ENCODE results near the gene TMEM51. TPM values are rescaled to one million over a fixed set of nuclear protein-coding genes. Genes with fewer than 3 reads are reported as not detected.

The TMEM51 gene
- total RNA-seq, 2 donors from 2014 or later = 26.5 to 36.9 TPM

DNA sequence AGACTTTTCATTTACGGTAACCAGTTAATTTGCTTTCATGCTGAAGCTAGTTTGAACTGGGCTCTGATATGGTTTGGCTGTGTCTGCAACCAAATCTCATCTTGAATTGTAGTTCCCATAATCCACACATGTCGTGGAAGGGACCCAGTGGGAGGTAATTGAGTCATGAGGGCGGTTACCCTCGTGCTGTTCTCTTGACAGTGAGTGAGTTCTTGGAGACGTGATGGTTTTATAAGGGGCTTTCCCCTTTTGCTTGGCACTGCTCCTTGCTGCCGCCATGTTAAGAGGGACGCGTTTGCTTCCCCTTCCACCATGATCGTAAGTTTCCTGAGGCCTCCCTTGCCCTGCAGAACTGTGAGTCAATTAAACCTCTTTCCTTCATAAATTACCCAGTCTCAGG is 83.2 kb downstream of the TMEM51 start:
- intact Hi-C loops (cut with DNase I) = no loop called here
- DNase-seq (no peak), ATAC-seq (no peak)
- WGBS, 2 donors = 88 to 92% methylated on average over 9 of the region's 9 CpGs
- no peak for TF ChIP-seq POLR2A (IDR thresholded peaks at IDR 0.05)
- TF ChIP-seq, protein P1, sequence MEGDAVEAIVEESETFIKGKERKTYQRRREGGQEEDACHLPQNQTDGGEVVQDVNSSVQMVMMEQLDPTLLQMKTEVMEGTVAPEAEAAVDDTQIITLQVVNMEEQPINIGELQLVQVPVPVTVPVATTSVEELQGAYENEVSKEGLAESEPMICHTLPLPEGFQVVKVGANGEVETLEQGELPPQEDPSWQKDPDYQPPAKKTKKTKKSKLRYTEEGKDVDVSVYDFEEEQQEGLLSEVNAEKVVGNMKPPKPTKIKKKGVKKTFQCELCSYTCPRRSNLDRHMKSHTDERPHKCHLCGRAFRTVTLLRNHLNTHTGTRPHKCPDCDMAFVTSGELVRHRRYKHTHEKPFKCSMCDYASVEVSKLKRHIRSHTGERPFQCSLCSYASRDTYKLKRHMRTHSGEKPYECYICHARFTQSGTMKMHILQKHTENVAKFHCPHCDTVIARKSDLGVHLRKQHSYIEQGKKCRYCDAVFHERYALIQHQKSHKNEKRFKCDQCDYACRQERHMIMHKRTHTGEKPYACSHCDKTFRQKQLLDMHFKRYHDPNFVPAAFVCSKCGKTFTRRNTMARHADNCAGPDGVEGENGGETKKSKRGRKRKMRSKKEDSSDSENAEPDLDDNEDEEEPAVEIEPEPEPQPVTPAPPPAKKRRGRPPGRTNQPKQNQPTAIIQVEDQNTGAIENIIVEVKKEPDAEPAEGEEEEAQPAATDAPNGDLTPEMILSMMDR (IDR thresholded peaks at IDR 0.05) = no peak
- no peak overlapping the region for H3K27ac ChIP-seq
- no peaks in the 10 kb centered on the region for H3K27me3 ChIP-seq
- no peaks in the 10 kb centered on the region for H3K9me3 ChIP-seq
- no peaks in the 10 kb centered on the region for H3K36me3 ChIP-seq (replicated peaks in 1 of 2; ENCODE audit: insufficient read depth in 1 of 2, low read depth in 2 of 2)
- peaks cover 12% of the 10 kb centered on the region for H3K4me1 ChIP-seq
- no peak overlapping the region for H3K4me3 ChIP-seq

DNA sequence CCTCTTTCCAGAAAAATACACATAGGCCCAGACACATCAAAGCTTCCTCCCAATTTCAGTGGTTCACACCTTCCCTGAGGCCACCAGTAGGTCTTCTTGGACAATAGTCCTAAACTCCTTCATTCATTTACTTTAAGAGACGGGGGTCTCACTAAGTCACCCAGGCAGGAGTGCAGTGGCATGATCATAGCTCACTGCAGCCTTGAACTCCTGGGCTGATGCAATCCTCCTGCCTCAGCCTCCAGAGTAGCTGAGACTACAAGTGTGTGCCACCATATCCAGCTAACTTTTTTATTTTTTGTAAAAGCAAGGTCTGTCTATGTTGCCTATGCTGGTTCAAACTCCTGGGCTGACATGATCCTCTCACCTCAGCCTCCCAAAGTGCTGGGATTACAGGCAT is 85.2 kb downstream of the TMEM51 start:
- H3K36me3 ChIP-seq (replicated peaks in 1 of 2; ENCODE audit: insufficient read depth in 1 of 2, low read depth in 2 of 2) = no peaks in the 10 kb centered on the region
- no peaks in the 10 kb centered on the region for H3K9me3 ChIP-seq
- intact Hi-C loops (cut with DNase I) = no loop called here

DNA sequence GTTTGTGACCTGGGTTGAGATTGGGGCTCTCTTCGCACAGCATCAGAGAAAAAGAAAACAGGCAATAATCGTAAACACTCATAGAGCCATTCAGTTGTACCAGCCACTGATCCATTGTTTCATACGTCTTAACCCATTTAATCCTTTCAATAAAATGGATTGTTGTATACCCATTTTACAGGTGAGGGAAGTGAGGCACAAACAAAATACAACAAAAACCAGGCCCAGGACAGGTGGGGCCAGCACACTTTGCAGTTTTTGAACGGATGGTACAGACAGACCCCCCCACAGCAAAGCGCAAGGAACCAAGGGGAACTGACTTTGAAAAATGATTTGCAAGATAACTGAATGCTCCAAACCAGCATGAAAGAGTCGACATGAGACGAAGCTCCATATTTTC is 89.2 kb downstream of the TMEM51 start:
- Histone ChIP-seq H3K27me3 (no peaks in the 10 kb centered on the region), H3K9me3 (no peaks in the 10 kb centered on the region), H3K36me3 (replicated peaks in 1 of 2; ENCODE audit: insufficient read depth in 1 of 2, low read depth in 2 of 2) (no peaks in the 10 kb centered on the region), H3K27ac (no peak overlapping the region), H3K4me3 (no peak overlapping the region), H3K4me1 (peaks cover 11% of the 10 kb centered on the region)
- intact Hi-C loops (cut with DNase I) = no loop called here
- ATAC-seq = no peak
- no peak for TF ChIP-seq POLR2A (IDR thresholded peaks at IDR 0.05)
- TF ChIP-seq, protein P1 (IDR thresholded peaks at IDR 0.05) = no peak
- no peak for DNase-seq
- 82 to 85% methylated on average over 7 of the region's 7 CpGs for WGBS, 2 donors

More for the DNA sequence above, 85.2 kb downstream of the TMEM51 start:
- Histone ChIP-seq H3K27me3 (no peaks in the 10 kb centered on the region), H3K27ac (no peak overlapping the region), H3K4me3 (no peak overlapping the region), H3K4me1 (peaks cover 12% of the 10 kb centered on the region)
- no peak for ATAC-seq
- DNase-seq = no peak
- WGBS, 2 donors = 75 to 87% methylated on average over 1 of the region's 1 CpG
- TF ChIP-seq, protein P1 (IDR thresholded peaks at IDR 0.05) = no peak
- TF ChIP-seq POLR2A (IDR thresholded peaks at IDR 0.05) = no peak

DNA sequence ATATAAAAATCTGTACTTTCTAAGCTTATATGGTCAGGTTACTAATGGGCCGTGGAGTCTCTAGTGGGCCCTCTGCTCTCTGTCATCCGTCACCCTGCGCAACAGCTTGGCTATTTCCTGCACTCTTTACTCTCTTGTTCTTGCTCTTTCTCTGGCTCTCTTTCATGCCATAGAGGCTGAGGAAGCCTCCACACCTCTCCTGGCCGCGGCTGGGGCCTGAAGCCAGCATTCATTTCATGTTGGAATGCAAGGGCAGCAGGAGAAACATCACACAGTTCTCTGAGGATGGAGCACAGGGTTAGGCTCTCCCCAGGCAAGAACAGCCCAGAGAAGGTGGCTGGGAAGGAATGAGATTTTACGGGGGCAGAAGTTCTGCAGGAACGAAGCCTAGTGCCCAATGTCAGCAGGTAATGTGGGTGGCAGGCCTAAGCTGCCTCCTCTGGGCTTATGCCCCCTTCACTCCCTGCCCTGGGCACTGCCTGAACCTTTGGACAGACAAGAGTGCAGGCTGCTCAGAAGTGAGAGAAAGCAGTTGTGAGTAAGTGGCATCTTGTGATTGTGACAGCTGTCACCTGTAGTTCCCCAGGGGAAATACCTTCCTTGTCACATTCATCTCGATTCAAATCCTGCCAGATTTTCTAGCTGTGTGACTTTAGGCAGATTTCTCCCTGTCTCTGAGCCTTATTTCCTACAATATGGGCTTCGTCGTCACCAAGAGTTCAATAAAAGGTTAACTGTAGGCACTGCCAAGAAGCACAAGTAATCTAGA is 89.9 kb downstream of the TMEM51 start:
- Histone ChIP-seq H3K36me3 (replicated peaks in 1 of 2; ENCODE audit: insufficient read depth in 1 of 2, low read depth in 2 of 2) (no peaks in the 10 kb centered on the region), H3K9me3 (no peaks in the 10 kb centered on the region), H3K4me1 (peaks cover 13% of the 10 kb centered on the region), H3K27ac (no peak overlapping the region), H3K27me3 (no peaks in the 10 kb centered on the region), H3K4me3 (no peak overlapping the region)
- DNase-seq = no peak
- 75% methylated on average over 10 of the region's 10 CpGs for WGBS, 2 donors
- intact Hi-C loops (cut with DNase I) = no loop called here
- no peak for TF ChIP-seq POLR2A (IDR thresholded peaks at IDR 0.05)
- TF ChIP-seq, protein P1 (IDR thresholded peaks at IDR 0.05) = no peak
- no peak for ATAC-seq

DNA sequence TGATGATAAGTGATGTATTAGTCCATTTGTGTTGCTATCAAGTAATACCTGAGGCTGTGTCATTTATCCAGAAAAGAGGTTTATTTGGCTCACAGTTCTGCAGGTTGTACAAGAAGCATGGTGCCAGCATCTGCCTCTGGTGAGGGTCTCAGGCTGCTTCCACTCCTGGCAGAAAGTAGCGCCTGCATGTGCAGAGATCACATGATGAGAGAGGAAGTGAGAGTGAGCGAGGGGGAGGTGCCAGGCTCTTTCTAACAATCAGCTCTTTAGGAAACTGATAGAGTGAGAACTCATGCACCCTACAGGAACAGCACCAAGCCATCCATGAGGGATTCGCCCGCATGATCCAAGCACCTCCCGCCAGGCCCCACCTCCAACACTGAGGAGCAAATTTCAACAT is 91.3 kb downstream of the TMEM51 start:
- Histone ChIP-seq H3K9me3 (no peaks in the 10 kb centered on the region), H3K36me3 (replicated peaks in 1 of 2; ENCODE audit: insufficient read depth in 1 of 2, low read depth in 2 of 2) (no peaks in the 10 kb centered on the region), H3K27me3 (no peaks in the 10 kb centered on the region), H3K4me1 (peaks cover 13% of the 10 kb centered on the region), H3K4me3 (no peak overlapping the region), H3K27ac (no peak overlapping the region)
- ATAC-seq = no peak
- intact Hi-C loops (cut with DNase I) = no loop called here
- DNase-seq = no peak
- TF ChIP-seq, protein P1 (IDR thresholded peaks at IDR 0.05) = no peak
- TF ChIP-seq POLR2A (IDR thresholded peaks at IDR 0.05) = no peak
- WGBS, 2 donors = 84 to 93% methylated on average over 5 of the region's 5 CpGs

All from body of pancreas (tissue), 4 donors.